Fibroblast of the conjunctiva (primary cell): ENCODE data around the gene PTX4.

Source experiments
- DNase-seq: peaks from one replicate; pipeline ENCODE4 v3.0.0-alpha.2; 2010; ENCODE audit warnings: low read depth

The PTX4 gene

DNA sequence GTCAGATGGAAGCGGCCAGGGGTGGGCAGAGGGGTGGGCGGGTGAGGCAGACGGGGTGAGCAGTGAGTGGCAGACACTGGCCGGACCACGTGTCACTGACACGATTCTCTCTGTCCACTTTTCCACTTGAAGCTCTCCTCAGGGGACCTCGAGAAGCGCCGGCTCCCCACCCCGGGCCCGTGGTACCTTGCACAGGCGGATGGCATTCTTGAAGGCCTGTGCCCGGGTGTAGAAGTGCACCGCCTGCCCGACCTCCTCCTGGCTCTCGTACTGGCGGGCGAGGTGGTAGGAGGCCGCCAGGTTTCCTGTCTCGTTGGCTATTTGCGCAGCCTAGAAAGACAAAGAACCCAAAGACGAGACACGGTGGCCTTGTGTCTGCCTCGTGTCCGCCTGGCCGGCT, 35.6 kb upstream of the PTX4 start:
- DNase-seq: no peak

DNA sequence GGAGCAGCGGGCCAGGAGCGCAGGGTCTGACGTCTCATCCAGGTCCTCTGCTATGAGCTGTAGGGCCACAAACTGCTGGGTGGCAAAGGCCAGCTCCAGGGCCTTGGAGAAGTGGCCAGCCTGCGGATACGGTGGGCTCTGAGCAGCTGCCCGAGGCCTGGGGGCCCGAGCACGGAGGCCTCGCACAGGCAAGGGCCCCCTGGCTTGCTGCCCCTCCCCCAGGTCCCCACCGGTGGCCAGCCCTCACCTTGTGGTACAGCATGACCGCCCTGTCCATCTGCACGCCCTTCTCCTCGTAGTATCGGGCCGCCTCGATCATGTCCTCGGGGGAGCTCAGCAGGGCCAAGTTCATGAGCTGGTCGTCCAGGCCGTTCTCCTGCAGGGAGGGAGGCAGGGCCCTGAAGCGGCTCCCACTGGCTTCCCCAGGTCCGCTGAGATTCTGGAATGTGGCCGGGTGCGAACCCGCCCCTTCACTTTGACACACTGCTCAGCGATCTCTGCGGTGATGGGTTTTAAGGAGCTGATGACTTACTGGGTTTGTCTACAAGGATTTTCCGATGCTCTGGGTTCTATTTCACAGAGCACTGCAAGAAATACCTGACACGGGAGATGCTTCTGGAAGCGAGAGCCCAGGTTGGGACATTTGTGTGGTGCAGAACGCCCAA, 35.0 kb upstream of the PTX4 start:
- DNase-seq: no peak

DNA sequence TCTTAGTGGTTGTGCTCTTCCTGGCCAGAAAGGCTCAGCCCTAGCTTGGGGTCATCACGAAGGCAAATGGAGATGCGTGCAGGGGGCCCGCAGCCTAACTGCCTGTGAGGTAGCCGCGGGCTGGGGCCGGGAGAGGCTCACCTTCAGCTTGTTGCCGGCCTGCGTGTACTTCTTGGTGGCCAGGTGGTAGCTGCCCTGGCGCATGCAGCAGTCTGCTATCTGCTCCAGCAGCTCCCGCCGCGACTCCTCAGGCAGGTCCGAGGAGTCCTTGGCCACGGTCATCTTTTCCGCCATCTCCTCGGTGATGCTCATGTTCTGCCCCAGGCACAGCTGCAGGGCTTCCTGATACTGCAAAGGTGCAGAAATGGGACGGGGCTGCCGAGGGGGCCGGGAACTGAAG, 31.7 kb upstream of the PTX4 start:
- DNase-seq: no peak

GRCh38 chr16:1519831-1520230, 31.1 kb upstream of the PTX4 start:
- DNase-seq: no peak

DNA sequence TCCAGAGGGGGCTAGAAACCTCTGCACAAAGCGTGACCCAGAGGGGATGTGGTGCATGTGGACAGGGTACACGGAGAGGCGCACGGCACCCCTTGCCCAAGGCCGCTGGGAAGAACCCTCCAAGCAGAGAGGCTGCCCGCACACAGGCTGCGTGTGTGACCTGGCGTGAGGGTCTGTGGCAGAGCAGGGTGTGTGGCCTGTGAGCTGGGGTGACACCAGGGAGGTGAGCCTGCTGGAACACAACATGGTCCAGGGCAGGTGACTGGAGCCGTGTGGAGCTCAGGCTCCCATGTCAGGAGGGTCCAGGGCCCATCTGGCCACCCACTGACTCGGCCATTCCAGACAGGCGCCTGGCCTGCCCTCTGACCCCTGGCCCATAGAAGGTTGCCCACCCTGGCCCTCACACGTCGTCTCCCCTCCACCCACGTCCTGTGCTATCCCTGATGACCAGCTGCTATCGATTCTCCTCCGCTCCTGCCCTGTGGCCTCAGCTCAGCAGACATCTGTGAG, 29.9 kb upstream of the PTX4 start:
- DNase-seq: no peak

GRCh38 chr16:1514507-1514906, 25.8 kb upstream of the PTX4 start:
- DNase-seq: no peak

- DNase-seq: no peak
Observed at GRCh38 chr16:1512774-1513173, 24.0 kb upstream of the PTX4 start.

- DNase-seq: no peak
Observed at GRCh38 chr16:1511662-1512569, 23.2 kb upstream of the PTX4 start.

DNA sequence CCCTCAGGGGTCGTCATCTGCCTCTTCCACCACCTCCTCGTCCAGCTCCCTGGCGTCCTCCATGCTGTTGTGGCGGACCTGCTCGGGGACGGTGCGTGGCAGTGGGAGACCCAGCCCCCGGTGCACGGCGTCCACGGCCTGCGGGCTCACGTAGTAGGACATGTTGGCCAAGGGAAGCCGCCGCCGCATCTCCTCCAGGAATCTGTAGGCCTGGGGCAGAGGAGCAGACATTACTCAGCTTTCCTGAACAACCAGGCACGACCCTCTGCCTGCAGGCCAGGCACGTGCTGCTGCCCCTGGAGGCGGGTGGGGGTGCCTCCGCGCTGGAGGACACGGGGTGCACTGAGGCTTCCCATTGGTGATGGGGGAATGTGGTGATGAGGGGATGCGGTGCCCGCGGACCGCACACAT, 22.2 kb upstream of the PTX4 start:
- no peak for DNase-seq

- DNase-seq: no peak
Observed at GRCh38 chr16:1510272-1510671, 21.5 kb upstream of the PTX4 start.

- no peak for DNase-seq
Observed at GRCh38 chr16:1509307-1510221, 20.8 kb upstream of the PTX4 start.

GRCh38 chr16:1508494-1509187, 19.9 kb upstream of the PTX4 start:
- no peak for DNase-seq

- no peak for DNase-seq
Observed at GRCh38 chr16:1506494-1507213, 17.9 kb upstream of the PTX4 start.

GRCh38 chr16:1505912-1506311, 17.2 kb upstream of the PTX4 start:
- no peak for DNase-seq

DNA sequence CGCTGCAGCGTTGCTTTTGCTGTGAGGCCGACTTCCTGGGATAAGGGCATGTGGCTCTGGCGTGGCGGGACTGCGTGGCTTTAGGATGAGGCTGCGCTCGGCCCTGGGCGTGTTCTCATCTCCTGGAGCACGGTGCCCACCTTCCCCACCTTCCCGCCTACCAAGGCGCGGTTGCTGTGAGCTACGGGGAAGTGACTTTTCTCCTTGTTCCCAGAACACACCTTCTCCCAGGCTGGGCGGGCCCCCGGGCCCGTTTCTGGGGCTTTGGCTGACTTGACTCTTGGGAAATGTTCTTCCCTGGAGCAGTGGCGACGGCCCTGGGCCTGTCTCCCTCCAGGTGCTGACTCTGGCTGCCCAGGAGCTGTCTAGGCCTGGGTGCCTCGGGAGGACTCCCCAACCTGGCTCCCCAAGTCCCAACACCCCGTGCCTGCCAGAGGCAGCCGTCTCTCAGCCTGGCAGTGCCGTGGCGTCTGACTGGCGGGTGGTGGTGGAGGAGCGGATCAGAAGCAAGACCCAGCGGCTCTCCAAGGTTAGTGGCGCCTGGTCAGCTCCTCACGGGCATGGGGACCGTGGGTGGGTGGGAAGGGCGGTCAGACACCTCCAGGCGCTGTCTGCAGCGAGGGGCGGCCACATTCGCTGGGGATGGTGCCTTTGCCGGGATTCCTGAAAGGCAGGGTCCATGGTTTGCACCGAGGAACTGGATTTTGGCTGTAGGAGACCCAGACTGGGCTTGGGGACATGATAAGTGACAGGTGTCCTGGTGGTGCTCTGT, 16.5 kb upstream of the PTX4 start:
- no peak for DNase-seq

DNA sequence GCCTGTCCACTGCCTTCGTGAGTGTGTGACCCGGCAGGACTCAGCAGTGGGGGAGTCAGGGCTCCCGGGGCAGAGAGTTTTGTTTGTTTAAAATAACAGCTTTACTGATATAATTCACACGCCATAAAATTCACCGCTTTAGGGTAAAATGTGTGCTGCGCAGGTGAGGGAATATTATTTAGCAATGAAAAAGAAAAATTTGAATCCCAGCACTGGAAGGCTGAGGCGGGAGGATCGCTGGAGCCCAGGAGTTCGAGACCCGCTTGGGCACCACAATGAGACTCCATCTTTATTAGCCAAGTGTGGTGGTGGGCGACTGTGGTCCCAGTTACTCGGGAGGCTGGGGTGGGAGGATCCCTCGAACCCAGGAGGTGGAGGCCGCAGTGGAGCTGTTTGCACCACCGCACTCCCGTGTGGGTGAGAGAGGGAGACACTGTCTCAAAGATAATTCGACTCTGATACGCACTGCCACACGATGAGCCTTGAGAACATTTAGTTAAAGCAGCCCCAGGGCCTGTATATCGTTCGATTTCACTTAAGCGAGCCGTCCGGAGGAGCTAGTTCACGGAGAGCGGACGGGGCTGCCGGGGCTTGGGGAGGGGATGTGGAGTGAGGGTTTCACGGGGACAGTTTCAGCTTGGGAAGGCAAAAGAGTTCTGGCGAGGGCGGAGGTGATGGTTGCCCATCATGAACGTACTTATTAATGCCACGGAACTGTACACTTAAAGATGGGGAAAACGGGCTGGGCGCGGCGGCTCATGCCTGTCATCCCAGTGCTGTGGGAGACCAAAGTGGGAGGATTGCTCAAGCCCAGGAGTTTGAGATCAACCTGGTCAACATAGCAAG, 14.6 kb upstream of the PTX4 start:
- DNase-seq: no peak

- no peak for DNase-seq
Observed at GRCh38 chr16:1502092-1503004, 13.6 kb upstream of the PTX4 start.

- no peak for DNase-seq
Observed at GRCh38 chr16:1501630-1502029, 12.9 kb upstream of the PTX4 start.
